H1 (cell line): ENCODE results near the gene ZNF385C.

Experiments used
- CBX8 ChIP-seq: fragments of 300-800, 300-1000 bp; sonication (generic); IDR thresholded peaks from 2 replicates; pipeline ENCODE4 v1.7.1; 2016; ENCODE audit warnings: low read depth, low read length, borderline replicate concordance
- HDAC6 ChIP-seq: IDR thresholded peaks from one replicate; pipeline ENCODE4 v1.7.1; 2012; ENCODE audit warnings: low read depth, mild to moderate bottlenecking, inconsistent platforms, low read length, moderate library complexity
- POLR2A ChIP-seq, 2 experiments: IDR thresholded peaks; 1 replicate in 1 of 2; 2 replicates in 1 of 2; pipeline ENCODE4 v1.6.1; 2011; ENCODE audit warnings: low read depth in 2 of 2, low read length in 2 of 2, mild to moderate bottlenecking in 2 of 2; ENCODE audit errors: control extremely low read depth in 1 of 2
- RAD21 ChIP-seq, 2 experiments: IDR thresholded peaks in 1 of 2; conservative IDR thresholded peaks in 1 of 2; 2 replicates each; pipeline ENCODE4 v1.6.1; 2011; ENCODE audit warnings: low read depth in 2 of 2, low read length in 2 of 2, improper control_type of control experiment in 1 of 2, inconsistent platforms in 1 of 2, mild to moderate bottlenecking in 1 of 2, moderate library complexity in 1 of 2
- RFX5 ChIP-seq: IDR thresholded peaks from 2 replicates; pipeline ENCODE4 v1.6.1; 2011; ENCODE audit warnings: low read depth, low read length, improper control_type of control experiment, borderline replicate concordance
- SP1 ChIP-seq: IDR thresholded peaks from 2 replicates; pipeline ENCODE4 v1.6.1; 2011; ENCODE audit warnings: low read depth, low read length
- TAF1 ChIP-seq: IDR thresholded peaks from 2 replicates; pipeline ENCODE4 v1.6.1; 2011; ENCODE audit warnings: mild to moderate bottlenecking, low read depth, low read length
- YY1 ChIP-seq: IDR thresholded peaks from 2 replicates; pipeline ENCODE4 v1.6.1; 2011; ENCODE audit warnings: low read depth, mild to moderate bottlenecking, low read length
- TF ChIP-seq, protein P1 (sequence below), 3 experiments: IDR thresholded peaks; 1 replicate in 2 of 3; 2 replicates in 1 of 3; pipeline versions ENCODE4 v1.5.1 to v1.6.1; 2011; ENCODE audit warnings: low read length in 3 of 3, mild to moderate bottlenecking in 3 of 3, inconsistent platforms in 2 of 3, low read depth in 1 of 3, moderate library complexity in 1 of 3; ENCODE audit not compliant: insufficient read depth in 1 of 3; ENCODE audit errors: control extremely low read depth in 1 of 3

DNA sequence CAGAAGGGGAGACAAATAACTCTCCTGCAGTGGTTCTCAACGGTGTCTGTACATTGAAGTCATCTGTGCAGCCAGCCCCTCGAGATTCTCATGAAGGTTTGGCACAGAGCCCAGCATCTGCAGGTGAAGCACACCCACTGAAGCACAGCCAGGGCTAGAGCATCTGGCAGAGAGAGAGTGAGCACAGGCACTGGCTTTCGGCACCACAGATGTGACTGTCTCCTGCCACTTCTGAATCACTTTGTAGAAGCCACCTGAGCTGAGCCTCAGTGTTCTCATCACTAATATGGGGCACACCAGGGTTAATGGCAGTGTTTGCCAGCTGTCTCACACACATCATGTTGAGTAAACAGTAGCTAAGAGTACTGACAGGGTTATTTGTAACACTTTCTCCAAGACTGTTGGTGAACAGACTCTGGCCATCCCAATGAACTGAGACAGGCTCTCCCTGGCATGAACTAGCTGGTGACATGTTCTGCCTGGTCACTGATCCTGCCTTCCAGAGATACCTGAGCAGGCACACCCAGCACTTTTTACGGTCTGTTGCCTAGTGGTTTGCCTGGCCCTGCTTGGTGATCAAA, 35.3 kb upstream of the ZNF385C start:
- TF ChIP-seq, protein P1, sequence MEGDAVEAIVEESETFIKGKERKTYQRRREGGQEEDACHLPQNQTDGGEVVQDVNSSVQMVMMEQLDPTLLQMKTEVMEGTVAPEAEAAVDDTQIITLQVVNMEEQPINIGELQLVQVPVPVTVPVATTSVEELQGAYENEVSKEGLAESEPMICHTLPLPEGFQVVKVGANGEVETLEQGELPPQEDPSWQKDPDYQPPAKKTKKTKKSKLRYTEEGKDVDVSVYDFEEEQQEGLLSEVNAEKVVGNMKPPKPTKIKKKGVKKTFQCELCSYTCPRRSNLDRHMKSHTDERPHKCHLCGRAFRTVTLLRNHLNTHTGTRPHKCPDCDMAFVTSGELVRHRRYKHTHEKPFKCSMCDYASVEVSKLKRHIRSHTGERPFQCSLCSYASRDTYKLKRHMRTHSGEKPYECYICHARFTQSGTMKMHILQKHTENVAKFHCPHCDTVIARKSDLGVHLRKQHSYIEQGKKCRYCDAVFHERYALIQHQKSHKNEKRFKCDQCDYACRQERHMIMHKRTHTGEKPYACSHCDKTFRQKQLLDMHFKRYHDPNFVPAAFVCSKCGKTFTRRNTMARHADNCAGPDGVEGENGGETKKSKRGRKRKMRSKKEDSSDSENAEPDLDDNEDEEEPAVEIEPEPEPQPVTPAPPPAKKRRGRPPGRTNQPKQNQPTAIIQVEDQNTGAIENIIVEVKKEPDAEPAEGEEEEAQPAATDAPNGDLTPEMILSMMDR (IDR thresholded peaks at IDR 0.05; ENCODE audit: control extremely low read depth in 1 of 3, insufficient read depth in 1 of 3, low read depth in 1 of 3, low read length in 3 of 3) = no peak
- no peak for TF ChIP-seq HDAC6
- no peak for TF ChIP-seq RAD21 (IDR thresholded peaks at IDR 0.05 in 1 of 2, conservative IDR thresholded peaks at IDR 0.05 in 1 of 2; ENCODE audit: low read depth in 2 of 2, low read length in 2 of 2)
- TF ChIP-seq POLR2A (IDR thresholded peaks at IDR 0.05; ENCODE audit: control extremely low read depth in 1 of 2, low read depth in 2 of 2, low read length in 2 of 2) = no peak
- no peak for TF ChIP-seq TAF1
- no peak for TF ChIP-seq SP1
- TF ChIP-seq YY1 = no peak
- no peak for TF ChIP-seq RFX5
- no peak for TF ChIP-seq CBX8
